GM19455 (cell line): ENCODE results near the gene MBNL1.

Experiments
- ATAC-seq: cut with Tn5 transposase; IDR thresholded peaks from one replicate; pipeline ENCODE4 v1.9.1; 2021; ENCODE audit not compliant: unreplicated experiment

MBNL1 gene

DNA sequence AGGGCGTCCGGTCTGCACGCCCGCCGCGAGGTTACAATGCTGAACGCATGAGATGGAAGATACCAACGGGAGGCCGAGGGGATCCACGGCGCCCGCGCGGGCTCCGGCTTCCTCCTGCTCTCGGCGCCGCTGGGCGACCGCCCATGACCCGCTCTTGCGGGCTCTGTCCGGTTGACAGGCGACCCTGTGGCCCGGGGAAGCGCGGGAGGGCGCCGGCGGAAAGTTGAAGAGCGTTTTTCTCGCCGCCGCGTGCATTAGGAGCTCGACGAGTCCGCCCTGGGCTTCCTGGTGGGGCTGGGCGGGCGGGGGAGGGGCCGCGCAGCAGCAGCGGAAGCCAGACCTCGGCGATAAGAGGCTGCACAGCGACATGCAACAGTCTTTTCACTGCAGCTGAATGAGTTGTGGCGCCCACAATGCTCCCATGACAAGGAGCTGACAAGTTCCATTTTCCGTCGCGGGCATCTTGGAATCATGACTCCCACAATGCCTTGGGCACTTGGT is at the start of gene MBNL1:
MBNL1 (plus strand) TSS at position 375 of the 501 bp plus-strand sequence. CDS start 31,265 bp downstream, outside the sequence.
- peak; percentile 77 for ATAC-seq

- no peak for ATAC-seq
Measured at GRCh38 chr3:152219216-152219615, 49.5 kb upstream of the MBNL1 start.

DNA sequence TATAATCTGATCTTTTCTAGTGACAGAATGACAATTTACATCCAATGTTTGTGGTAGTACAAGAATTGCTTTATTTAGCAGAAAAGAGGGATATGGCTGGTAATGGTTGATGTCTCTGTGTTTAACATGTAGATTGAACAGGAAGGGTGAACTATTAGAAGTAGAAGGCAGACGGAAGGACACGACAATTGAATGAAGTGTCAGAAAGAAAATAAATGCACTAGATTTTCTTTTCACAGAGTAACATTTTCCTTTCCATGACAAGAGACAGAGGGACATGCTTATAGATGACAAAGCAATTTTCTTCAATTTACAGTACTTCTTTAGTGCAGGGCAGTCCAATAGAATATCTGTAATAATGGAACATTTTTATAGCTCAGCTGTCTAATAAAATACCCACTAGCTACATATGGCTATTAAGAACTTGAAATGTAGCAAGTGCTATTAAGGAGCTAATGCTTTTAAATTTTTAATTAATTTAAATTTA is 48.9 kb upstream of the MBNL1 start:
- no peak for ATAC-seq

DNA sequence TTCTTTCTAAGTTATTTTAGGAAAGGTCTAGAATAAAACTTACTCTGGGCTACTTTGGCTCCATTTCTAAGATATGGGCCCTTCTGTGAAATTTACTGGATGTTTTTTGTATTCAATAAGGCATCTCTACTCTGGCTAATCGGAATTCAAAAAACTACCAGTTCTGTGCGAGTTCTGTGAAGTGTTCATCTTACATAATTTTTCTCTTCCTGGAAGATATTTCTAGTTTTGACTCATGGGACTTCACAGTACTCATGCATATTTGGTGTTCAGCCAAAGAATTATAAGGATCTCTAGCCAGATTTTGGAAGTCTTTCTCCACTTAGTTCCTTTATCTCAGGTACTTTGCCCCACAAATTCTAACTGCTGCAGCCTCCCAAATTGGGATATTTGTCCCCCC is 46.4 kb upstream of the MBNL1 start:
- no peak for ATAC-seq

DNA sequence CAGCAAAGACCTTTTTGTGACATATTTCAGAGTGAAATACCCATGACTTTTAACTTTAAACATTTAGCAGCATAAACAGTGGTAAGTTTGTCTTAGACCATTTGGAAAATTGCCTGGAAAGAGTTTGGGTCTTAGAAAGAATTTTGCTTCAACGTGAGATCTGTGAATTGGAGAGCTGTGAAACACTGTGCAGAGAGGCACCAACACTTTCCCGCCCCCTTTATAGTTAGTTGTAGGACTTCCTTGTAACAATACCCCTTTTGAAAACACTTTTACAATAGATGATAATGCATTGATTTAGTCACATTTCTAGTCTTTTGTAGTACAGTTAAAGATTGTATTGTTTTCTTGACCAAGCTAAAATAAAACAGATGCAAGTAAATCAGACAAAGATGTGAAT is 43.5 kb upstream of the MBNL1 start:
- ATAC-seq: no peak

DNA sequence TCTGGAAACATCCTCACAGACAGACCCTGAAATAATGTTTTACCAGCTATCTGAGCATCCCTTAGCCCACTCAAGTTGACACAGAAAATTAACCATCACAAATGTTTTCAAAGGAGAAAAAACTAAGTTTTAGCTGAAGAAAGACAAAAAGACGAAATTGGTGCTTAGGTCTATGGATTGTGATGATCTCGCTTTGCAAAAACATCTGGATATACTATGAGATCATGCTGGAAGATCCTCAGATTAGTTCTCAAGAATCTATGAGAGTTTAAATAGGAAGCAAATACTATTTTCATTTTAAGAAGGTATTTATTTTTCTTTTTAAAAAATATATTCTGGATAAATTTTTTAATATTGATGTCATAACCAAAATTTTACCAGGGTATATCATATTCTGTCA is 42.6 kb upstream of the MBNL1 start:
- no peak for ATAC-seq

- ATAC-seq: no peak
Measured at GRCh38 chr3:152227027-152227426, 41.7 kb upstream of the MBNL1 start.

DNA sequence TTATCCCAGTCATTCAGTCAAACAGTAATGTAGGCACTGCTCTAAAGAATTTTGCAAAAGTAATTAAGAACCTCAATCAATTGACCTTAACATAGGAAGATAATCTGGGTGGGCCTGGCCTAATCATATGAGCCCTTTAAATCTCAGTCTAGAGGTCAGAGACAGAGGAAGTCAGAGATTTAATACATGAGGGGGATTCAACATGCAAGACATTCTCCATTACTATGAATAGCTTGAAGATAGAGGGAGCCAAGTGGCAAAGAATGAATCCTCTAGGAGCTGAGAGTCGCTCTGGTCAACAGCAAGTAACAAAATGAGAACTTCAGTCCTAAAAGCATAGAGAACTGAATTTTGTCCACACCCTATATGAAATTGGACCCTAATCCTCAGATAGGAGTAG is 39.0 kb upstream of the MBNL1 start:
- ATAC-seq: no peak

- ATAC-seq: no peak
Measured at GRCh38 chr3:152230370-152230769, 38.4 kb upstream of the MBNL1 start.

GRCh38 chr3:152232001-152232400 is 36.7 kb upstream of the MBNL1 start:
- no peak for ATAC-seq

GRCh38 chr3:152232679-152233078 is 36.0 kb upstream of the MBNL1 start:
- no peak for ATAC-seq

DNA sequence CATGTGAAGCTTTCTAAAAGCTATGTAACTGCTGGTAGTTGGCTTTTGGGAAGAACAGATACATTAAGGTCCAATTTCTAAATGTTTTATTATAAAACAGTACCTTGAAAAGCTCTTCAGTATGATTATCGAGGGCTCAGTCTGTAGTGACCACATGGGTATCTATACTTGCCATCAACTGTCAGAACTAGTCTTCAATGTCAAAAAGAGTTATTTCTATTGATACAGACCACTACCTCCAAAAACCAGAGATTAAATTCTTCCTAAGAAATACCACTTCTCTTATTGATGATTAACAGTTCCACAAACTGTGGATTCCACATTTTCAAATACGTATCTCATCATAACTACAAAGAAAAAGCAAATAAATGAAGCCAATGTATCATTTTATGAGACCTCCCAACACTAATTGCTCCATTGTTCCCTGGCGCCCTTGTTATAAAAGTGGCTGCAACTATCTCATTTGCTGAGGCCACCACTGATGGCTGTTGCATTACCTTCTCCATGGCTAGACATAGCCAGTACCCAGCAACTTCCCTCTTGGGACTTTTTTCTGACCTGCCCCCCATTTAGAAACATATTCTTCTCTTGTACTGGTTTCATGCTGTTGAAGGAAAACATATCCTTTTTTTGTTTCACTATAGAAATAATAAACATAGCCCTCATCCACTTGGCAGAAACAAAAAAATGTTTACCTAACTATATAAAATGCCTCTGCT is 33.9 kb upstream of the MBNL1 start:
- no peak for ATAC-seq

- no peak for ATAC-seq
Measured at GRCh38 chr3:152235709-152236298, 32.9 kb upstream of the MBNL1 start.

- ATAC-seq: no peak
Measured at GRCh38 chr3:152236716-152237115, 32.0 kb upstream of the MBNL1 start.

GRCh38 chr3:152241142-152242017 is 27.3 kb upstream of the MBNL1 start:
- peak; percentile 52 for ATAC-seq

DNA sequence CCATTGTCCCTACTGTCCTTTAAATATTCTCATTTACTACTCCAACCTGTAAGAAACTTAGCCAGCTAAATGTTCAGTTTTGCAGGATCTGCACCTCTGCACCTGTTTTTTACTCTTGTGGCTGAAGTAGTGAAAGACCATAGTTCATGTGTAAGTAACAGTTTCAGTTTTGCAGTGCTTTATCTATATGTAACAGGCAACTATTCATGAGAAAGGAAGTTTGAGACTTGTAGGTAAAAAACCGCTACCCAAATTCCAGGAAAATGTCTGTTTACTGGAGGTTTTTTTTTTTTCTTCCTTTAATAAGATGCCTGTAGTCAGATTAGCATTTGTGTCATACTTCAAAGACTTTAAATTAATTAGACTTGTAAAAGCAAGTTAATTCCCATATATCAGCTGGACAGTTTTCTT is 25.4 kb upstream of the MBNL1 start:
- ATAC-seq: peak; percentile 75

DNA sequence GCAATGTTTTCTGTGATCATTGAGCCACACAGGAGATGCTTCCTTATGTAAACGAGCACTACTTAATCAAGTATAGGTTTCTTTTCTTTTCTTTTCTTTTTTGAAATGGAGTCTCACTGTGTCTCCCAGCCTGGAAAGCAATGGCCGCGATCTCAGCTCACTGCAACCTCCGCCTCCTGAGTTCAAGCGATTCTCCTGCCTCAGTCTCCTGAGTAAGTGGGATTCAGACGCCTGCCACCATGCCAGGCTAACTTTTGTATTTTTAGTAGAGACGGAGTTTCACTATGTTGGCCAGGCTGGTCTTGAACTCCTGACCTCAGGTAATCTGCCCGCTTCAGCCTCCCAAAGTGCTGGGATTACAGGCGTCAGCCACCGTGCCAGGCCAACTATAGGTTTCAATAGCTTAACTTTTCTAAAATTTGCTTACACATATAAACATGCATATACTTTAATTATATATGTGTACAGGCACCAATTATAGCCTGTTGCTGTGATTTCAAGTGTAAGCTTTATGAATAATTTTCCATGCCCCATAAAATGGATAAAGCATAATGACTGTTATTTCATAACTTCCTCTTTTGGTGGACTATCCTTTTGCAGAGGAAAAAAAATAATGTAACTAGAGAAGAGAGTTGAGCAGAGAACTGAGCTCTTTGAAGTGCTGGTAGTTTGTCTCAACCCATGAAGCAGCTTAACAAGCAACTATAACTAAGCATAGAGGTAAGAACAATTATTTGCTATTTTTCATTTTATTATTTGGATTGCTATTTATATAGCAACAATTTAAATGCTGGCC is 24.8 kb upstream of the MBNL1 start:
- peak; percentile 31 for ATAC-seq

GRCh38 chr3:152244517-152244888 is 24.2 kb upstream of the MBNL1 start:
- ATAC-seq: no peak

- ATAC-seq: no peak
Measured at GRCh38 chr3:152245498-152246170, 23.1 kb upstream of the MBNL1 start.

DNA sequence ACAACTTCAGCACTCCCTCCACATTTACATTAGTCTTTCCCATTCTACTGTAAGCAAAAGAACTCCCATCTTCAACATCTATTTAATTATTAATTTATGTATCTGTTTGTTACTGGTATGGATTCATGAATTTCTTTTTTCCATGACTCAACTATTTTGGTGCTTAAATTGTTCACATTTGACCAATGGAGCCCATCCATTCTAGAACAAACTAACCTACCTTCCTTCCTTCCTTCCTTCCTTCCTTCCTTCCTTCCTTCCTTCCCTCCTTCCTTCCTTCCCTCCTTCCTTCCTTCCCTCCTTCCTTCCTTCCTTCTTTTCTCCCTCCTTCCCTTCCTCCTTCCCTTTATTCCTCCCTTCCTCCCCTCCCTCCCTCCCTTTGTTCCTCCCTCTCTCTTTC is 16.8 kb upstream of the MBNL1 start:
- ATAC-seq: no peak
